Measurements from ENCODE around the gene TADA3. TPM values are rescaled to one million over a fixed set of nuclear protein-coding genes. Genes with fewer than 3 reads are reported as not detected.

TADA3 gene
- 45.3 TPM for total RNA-seq
- long read RNA-seq, transcript TADA3-201 (9 exons, 2,355 nt): major isoform, 91 of 106 reads
- long read RNA-seq, partial matches to known transcripts: 12 of 106 reads
- long read RNA-seq, other reads (novel, unspliced or antisense): 3 of 106 reads

DNA sequence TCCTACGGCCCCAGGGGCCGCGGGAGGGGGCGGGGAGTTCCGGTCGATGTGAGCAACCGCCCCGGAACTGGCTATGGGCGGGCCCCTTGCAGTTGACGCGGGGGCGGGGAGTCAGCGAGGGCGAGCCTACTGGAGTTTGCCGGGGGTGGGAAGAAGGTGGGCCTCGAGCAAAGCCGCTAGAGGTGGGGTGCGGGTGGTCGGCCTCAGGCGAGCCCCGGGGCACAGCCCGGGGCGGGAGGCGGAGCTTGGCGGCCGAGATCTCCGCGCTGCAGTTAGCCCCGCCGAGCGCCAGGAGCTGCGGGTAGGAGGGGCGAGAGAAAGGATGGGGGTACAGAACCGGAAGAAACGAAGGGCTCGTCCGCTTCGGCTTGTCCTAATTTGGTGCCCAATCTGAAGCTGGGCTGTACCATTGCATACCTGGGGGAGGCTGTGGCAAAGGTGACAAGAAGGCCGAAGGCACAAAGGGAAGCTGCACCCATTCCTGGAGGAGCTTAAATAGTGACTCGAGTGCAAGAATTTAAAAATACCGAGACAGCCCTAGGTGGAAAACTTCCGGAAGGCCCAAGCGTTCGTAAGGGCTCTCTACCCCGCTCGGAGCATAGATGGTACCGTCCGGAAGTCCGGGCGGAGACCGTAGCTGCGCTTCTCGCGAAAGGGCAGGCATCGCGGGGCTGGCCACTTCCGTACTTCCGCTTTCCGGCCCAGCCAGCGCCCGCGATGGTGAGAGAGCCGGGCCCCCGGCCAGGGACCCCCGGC, at the start of gene TADA3, which contains the start of gene ARPC4:
Gene TADA3, minus strand, starts transcription at position 69 of the 756 bp plus-strand sequence. CDS start 1,007 bp downstream, outside the sequence.
Gene ARPC4, plus strand, starts transcription at position 678 of the 756 bp plus-strand sequence. Its CDS starts 40 bp downstream, at position 718.
- intact Hi-C loops (cut with micrococcal nuclease): no loop called here
- H3K4me3 ChIP-seq: peak within 1 kb of the TSS; percentile 98
- peak; percentile 94 for DNase-seq
- no peaks in the 10 kb centered on the region for H3K27me3 ChIP-seq (ENCODE audit: low read depth)
- H3K27ac ChIP-seq (replicated peaks): peak within 1 kb of the TSS; percentile 99
- H3K4me1 ChIP-seq: peaks cover 61% of the 10 kb centered on the region
- peak; percentile 33 for TF ChIP-seq CTCF (IDR thresholded peaks at IDR 0.05; ENCODE audit: borderline replicate concordance)
- peaks cover 55% of the 10 kb centered on the region for H3K36me3 ChIP-seq
- H3K9me3 ChIP-seq (replicated peaks): no peaks in the 10 kb centered on the region

- Histone ChIP-seq H3K36me3 (peaks cover 33% of the 10 kb centered on the region), H3K27me3 (ENCODE audit: low read depth) (no peaks in the 10 kb centered on the region), H3K4me3 (no peak overlapping the region), H3K4me1 (peaks cover 18% of the 10 kb centered on the region), H3K9me3 (replicated peaks) (no peaks in the 10 kb centered on the region), H3K27ac (replicated peaks) (no peak overlapping the region)
- no peak for TF ChIP-seq CTCF (IDR thresholded peaks at IDR 0.05; ENCODE audit: borderline replicate concordance)
- no peak for DNase-seq
- intact Hi-C loops (cut with micrococcal nuclease): no loop called here
These were observed 48.7 kb upstream of the TADA3 start for GRCh38 chr3:9841015-9841414.

- DNase-seq: no peak
- Histone ChIP-seq H3K9me3 (replicated peaks) (no peaks in the 10 kb centered on the region), H3K27me3 (ENCODE audit: low read depth) (no peaks in the 10 kb centered on the region), H3K4me1 (peaks cover 12% of the 10 kb centered on the region), H3K4me3 (no peak overlapping the region), H3K27ac (replicated peaks) (no peak overlapping the region), H3K36me3 (peaks cover 52% of the 10 kb centered on the region)
- intact Hi-C loops (cut with micrococcal nuclease): no loop called here
- no peak for TF ChIP-seq CTCF (IDR thresholded peaks at IDR 0.05; ENCODE audit: borderline replicate concordance)
These were observed 46.6 kb upstream of the TADA3 start for GRCh38 chr3:9838856-9839255.

DNA sequence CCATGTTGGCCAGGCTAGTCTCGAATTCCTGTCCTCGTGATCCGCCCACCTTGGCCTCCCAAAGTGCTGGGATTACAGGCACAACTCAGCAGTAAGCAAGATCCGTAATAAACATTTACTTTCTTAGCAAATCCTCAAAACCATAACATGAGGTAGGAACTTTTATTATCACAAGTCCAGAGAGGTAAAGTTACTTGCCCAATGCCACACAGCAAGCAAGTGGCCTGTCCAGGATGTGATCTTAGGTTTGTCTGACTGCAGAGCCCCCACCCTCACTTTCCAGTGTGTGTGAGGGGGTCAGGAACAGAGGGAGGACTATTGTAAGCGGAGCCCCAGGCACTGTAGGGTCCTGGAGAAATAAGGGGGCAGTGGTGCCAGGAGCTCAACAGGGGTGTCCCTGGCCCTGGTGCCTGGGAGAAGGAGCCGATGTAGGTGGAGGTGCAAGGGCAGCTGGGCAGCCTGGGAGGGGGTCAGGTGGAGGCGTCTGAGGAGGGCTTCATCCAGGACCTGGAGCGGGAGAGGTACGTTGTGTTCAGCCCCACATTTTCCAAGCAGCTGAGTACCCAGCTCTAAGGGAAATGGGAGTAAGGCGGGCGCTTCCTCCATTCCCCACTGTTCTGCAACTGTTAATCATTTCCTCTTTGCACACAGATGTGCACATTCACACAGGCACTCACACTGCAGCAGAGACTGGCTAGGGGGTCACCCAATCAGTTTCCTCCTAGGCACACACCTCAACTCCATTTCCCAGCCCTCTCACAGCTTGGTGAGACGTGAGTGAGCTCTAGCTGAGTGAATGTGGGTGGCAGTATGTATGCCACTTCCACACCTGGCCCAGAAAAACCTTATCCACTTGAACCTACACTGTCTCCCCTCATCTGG, 45.7 kb upstream of the TADA3 start:
- intact Hi-C loops (cut with micrococcal nuclease): no loop called here
- Histone ChIP-seq H3K4me1 (peaks cover 5% of the 10 kb centered on the region), H3K27me3 (ENCODE audit: low read depth) (no peaks in the 10 kb centered on the region), H3K27ac (replicated peaks) (no peak overlapping the region), H3K4me3 (no peak overlapping the region), H3K36me3 (peaks cover 59% of the 10 kb centered on the region), H3K9me3 (replicated peaks) (no peaks in the 10 kb centered on the region)
- no peak for TF ChIP-seq CTCF (IDR thresholded peaks at IDR 0.05; ENCODE audit: borderline replicate concordance)
- DNase-seq: no peak

Measured in left ventricle myocardium inferior (tissue), 1 donor.